Measurements from ENCODE around the gene MGST3. TPM values are rescaled to one million over a fixed set of nuclear protein-coding genes. Genes with fewer than 3 reads are reported as not detected.

The MGST3 gene
- total and polyA plus RNA-seq, 2 of the 4 experiments (the other 2 are of a cell fraction) = 159 to 213 TPM

Other genes with a start within 250 kb of the MGST3 start
- not detected in 2 replicates for gene RXRG, start 186.1 kb upstream of the MGST3 start, total RNA-seq (2012; rRNA removed)
- not detected in 2 replicates for gene RXRG, start 186.1 kb upstream of the MGST3 start, polyA plus RNA-seq (2012; rRNA removed)
- not detected in 2 replicates for gene LRRC52, start 87.2 kb upstream of the MGST3 start, total RNA-seq (2012; rRNA removed)
- not detected in 2 replicates for gene LRRC52, start 87.2 kb upstream of the MGST3 start, polyA plus RNA-seq (2012; rRNA removed)
- gene ALDH9A1, start 67.3 kb downstream of the MGST3 start, total RNA-seq (2012; rRNA removed) = 43.7 and 101 TPM in 2 replicates
- gene ALDH9A1, start 67.3 kb downstream of the MGST3 start, polyA plus RNA-seq (2012; rRNA removed) = 40.1 and 43.5 TPM in 2 replicates
- 86.4 and 121 TPM in 2 replicates for gene TMCO1, start 137.6 kb downstream of the MGST3 start, total RNA-seq (2012; rRNA removed)
- gene TMCO1, start 137.6 kb downstream of the MGST3 start, polyA plus RNA-seq (2012; rRNA removed) = 95.7 and 113 TPM in 2 replicates
- gene UCK2, start 196.4 kb downstream of the MGST3 start, total RNA-seq (2012; rRNA removed) = 74.2 and 87.8 TPM in 2 replicates
- 76.4 and 83.0 TPM in 2 replicates for gene UCK2, start 196.4 kb downstream of the MGST3 start, polyA plus RNA-seq (2012; rRNA removed)